Measurements from ENCODE around the gene SPDYA.

DNA sequence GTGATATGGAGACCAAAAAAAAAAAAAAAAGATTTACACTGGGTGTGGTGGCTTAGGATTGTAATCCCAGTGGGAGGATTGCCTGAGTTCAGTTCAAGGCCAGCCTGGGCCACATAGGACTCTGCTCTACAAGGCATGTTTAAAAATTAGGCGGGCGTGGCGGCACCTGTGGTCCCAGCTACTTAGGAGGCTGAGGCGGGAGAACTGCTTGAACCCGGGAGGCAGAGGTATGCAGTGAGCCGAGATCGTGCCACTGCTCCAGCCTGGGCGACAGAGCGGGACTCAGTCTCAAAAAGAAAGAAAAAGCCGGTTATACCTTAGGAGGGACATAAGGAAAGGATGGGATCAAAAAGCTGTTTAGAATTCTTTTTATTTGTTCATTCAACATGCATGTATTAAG lies 707 bp upstream of the SPDYA start:
- TF ChIP-seq, protein P1, sequence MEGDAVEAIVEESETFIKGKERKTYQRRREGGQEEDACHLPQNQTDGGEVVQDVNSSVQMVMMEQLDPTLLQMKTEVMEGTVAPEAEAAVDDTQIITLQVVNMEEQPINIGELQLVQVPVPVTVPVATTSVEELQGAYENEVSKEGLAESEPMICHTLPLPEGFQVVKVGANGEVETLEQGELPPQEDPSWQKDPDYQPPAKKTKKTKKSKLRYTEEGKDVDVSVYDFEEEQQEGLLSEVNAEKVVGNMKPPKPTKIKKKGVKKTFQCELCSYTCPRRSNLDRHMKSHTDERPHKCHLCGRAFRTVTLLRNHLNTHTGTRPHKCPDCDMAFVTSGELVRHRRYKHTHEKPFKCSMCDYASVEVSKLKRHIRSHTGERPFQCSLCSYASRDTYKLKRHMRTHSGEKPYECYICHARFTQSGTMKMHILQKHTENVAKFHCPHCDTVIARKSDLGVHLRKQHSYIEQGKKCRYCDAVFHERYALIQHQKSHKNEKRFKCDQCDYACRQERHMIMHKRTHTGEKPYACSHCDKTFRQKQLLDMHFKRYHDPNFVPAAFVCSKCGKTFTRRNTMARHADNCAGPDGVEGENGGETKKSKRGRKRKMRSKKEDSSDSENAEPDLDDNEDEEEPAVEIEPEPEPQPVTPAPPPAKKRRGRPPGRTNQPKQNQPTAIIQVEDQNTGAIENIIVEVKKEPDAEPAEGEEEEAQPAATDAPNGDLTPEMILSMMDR (IDR thresholded peaks at IDR 0.05), result no peak
- TF ChIP-seq POLR2A (IDR thresholded peaks at IDR 0.05), result no peak
